ENCODE data around the gene FEZF2.

Gene FEZF2

GRCh38 chr3:62323241-62323640 is 50.1 kb downstream of the FEZF2 start:
- DNase-seq, result no peak
